Stimulated activated CD4-positive, alpha-beta T cell treated with anti-CD3 and anti-CD28 coated beads, Interleukin-4, amount 100 ng/mL, for 1 hour (primary cell): ENCODE measurements around the gene KAZALD1.

ENCODE experiments used
- DNase-seq: peaks from one replicate; pipeline ENCODE4 v3.0.0-alpha.2; 2020

KAZALD1 gene

GRCh38 chr10:101047961-101048892, 13.6 kb upstream of the KAZALD1 start:
- DNase-seq, result no peak

GRCh38 chr10:101050208-101051069, 11.3 kb upstream of the KAZALD1 start:
- DNase-seq, result peak; percentile 80

GRCh38 chr10:101052285-101052684, 9.5 kb upstream of the KAZALD1 start:
- DNase-seq, result no peak

GRCh38 chr10:101053516-101053915, 8.3 kb upstream of the KAZALD1 start:
- DNase-seq, result no peak

- no peak for DNase-seq
Measured at GRCh38 chr10:101054351-101054750, 7.4 kb upstream of the KAZALD1 start.

GRCh38 chr10:101054876-101055275, 6.9 kb upstream of the KAZALD1 start:
- no peak for DNase-seq

- DNase-seq, result no peak
Measured at GRCh38 chr10:101055411-101055810, 6.4 kb upstream of the KAZALD1 start.

GRCh38 chr10:101056365-101057151, 5.2 kb upstream of the KAZALD1 start:
- DNase-seq, result no peak

- DNase-seq, result peak; percentile 93
Measured at GRCh38 chr10:101060036-101060950, 1.5 kb upstream of the KAZALD1 start.

- DNase-seq, result peak; percentile 92
Measured at GRCh38 chr10:101060951-101061623, 702 bp upstream of the KAZALD1 start.

GRCh38 chr10:101062232-101063049, 652 bp downstream of the KAZALD1 start:
- DNase-seq, result peak; percentile 66

- DNase-seq, result peak; percentile 10
Measured at GRCh38 chr10:101063050-101063525, 1.3 kb downstream of the KAZALD1 start.

GRCh38 chr10:101063548-101064414, 2.0 kb downstream of the KAZALD1 start:
- DNase-seq, result no peak

GRCh38 chr10:101064415-101065030, 2.7 kb downstream of the KAZALD1 start:
- no peak for DNase-seq

- no peak for DNase-seq
Measured at GRCh38 chr10:101065481-101066145, 3.8 kb downstream of the KAZALD1 start.

- DNase-seq, result peak; percentile 47
Measured at GRCh38 chr10:101066146-101066895, 4.5 kb downstream of the KAZALD1 start.

- DNase-seq, result no peak
Measured at GRCh38 chr10:101066896-101067355, 5.1 kb downstream of the KAZALD1 start.
